K562 (cell line): ENCODE results near the gene UBE2H. TPM values are rescaled to one million over a fixed set of nuclear protein-coding genes. Genes with fewer than 3 reads are reported as not detected.

Source experiments
- ARID3A ChIP-seq: IDR thresholded peaks from 2 replicates; pipeline ENCODE4 v1.6.1; 2012; ENCODE audit warnings: low read depth, low read length, improper control_type of control experiment, borderline replicate concordance
- ASH1L ChIP-seq: fragments of 450-650 bp; IDR thresholded peaks from 2 replicates; pipeline ENCODE4 v1.6.1; 2018; ENCODE audit warnings: borderline replicate concordance, mild to moderate bottlenecking, low read depth; ENCODE audit not compliant: partially characterized antibody
- C11orf30 ChIP-seq: fragments of 450-650 bp; IDR thresholded peaks from 2 replicates; pipeline ENCODE4 v1.6.1; 2016; ENCODE audit warnings: low read depth, mild to moderate bottlenecking
- CREM ChIP-seq: IDR thresholded peaks from 2 replicates; pipeline ENCODE4 v1.6.1; 2014; ENCODE audit warnings: antibody characterized with exemption, low read depth
- DACH1 ChIP-seq: fragments of 450-650 bp; IDR thresholded peaks from 2 replicates; pipeline ENCODE4 v1.6.1; 2018; ENCODE audit not compliant: partially characterized antibody
- E2F5 ChIP-seq: sonication (generic); formaldehyde crosslinking; IDR thresholded peaks from 2 replicates; pipeline ENCODE4 v1.8.0; 2022; ENCODE audit warnings: mild to moderate bottlenecking, missing genetic modification reagents
- HMGN3 ChIP-seq: IDR thresholded peaks from 2 replicates; pipeline ENCODE4 v1.6.1; 2011; ENCODE audit warnings: borderline replicate concordance, low read depth, mild to moderate bottlenecking, mixed read lengths, low read length; ENCODE audit not compliant: insufficient read length; ENCODE audit errors: extremely low read depth
- HNRNPH1 ChIP-seq: fragments of 200-400 bp; formaldehyde crosslinking; optimal IDR thresholded peaks from 2 replicates; pipeline ENCODE3; 2017; ENCODE audit warnings: low read depth, mild to moderate bottlenecking, low read length, moderate library complexity
- HOXB6 ChIP-seq: fragments of 250-450 bp; sonication (Bioruptor Pico); IDR thresholded peaks from 2 replicates; pipeline ENCODE4 v1.5.1; 2022; ENCODE audit warnings: mild to moderate bottlenecking, borderline replicate concordance
- KDM2B ChIP-seq: fragments of 250-450 bp; sonication (Bioruptor Pico); IDR thresholded peaks from 2 replicates; pipeline ENCODE4 v1.8.0; 2021; ENCODE audit warnings: mild to moderate bottlenecking, moderate library complexity
- KLF10 ChIP-seq: fragments of 250-450 bp; sonication (Bioruptor Pico); IDR thresholded peaks from 2 replicates; pipeline ENCODE4 v1.6.1; 2021; ENCODE audit warnings: matching md5 sums
- NFE2L1 ChIP-seq: fragments of 450-650 bp; IDR thresholded peaks from 2 replicates; pipeline ENCODE4 v1.6.1; 2016; ENCODE audit warnings: missing genetic modification characterization, low read depth, mild to moderate bottlenecking, missing compliant biosample characterization, moderate library complexity, borderline replicate concordance
- SAP30 ChIP-seq: fragments of 200-600 bp; sonication (generic); IDR thresholded peaks from 2 replicates; pipeline ENCODE4 v1.6.1; 2012; ENCODE audit warnings: borderline replicate concordance, low read depth, mild to moderate bottlenecking, moderate library complexity, low read length, control low read depth, inconsistent platforms; ENCODE audit not compliant: insufficient read depth, poor library complexity, severe bottlenecking
- SMARCA5 ChIP-seq: fragments of 450-650 bp; IDR thresholded peaks from 2 replicates; pipeline ENCODE4 v1.6.1; 2016
- SNIP1 ChIP-seq: fragments of 450-650 bp; IDR thresholded peaks from 2 replicates; pipeline ENCODE4 v1.7.1; 2017; ENCODE audit warnings: low read depth, mild to moderate bottlenecking
- SPI1 ChIP-seq: IDR thresholded peaks from 2 replicates; pipeline ENCODE4 v1.6.1; 2011; ENCODE audit warnings: low read depth, low read length, control low read depth, borderline replicate concordance
- STAT5B ChIP-seq: fragments of 250-450 bp; sonication (Bioruptor Pico); IDR thresholded peaks from 2 replicates; pipeline ENCODE4 v1.8.0; 2021; ENCODE audit warnings: mild to moderate bottlenecking, inconsistent platforms
- TBL1XR1 ChIP-seq, 2 experiments: IDR thresholded peaks; 2 replicates each; pipeline ENCODE4 v1.6.1; 2012; ENCODE audit warnings: improper control_type of control experiment in 2 of 2, low read length in 2 of 2, mild to moderate bottlenecking in 1 of 2
- TEAD1 ChIP-seq, 2 experiments: fragments of 450-650 bp in 1 of 2; sonication (generic) in 1 of 2; formaldehyde crosslinking; IDR thresholded peaks; 2 replicates each; pipeline versions ENCODE4 v1.4.0 to v1.8.0; 2020 to 2022; ENCODE audit warnings: mild to moderate bottlenecking in 2 of 2, missing genetic modification reagents in 1 of 2
- ZC3H4 ChIP-seq: sonication (generic); formaldehyde crosslinking; IDR thresholded peaks from 2 replicates; pipeline ENCODE4 v1.9.0; 2021; ENCODE audit warnings: missing genetic modification reagents, borderline replicate concordance
- ZEB2 ChIP-seq: fragments of 450-650 bp; IDR thresholded peaks from 2 replicates; pipeline ENCODE4 v1.6.1; 2016
- ZNF583 ChIP-seq: fragments of 250-450 bp; sonication (Bioruptor Pico); IDR thresholded peaks from 2 replicates; pipeline ENCODE4 v1.4.0; 2020
- ZNF668 ChIP-seq: fragments of 250-450 bp; sonication (Bioruptor Pico); IDR thresholded peaks from 2 replicates; pipeline ENCODE4 v1.8.0; 2022; ENCODE audit warnings: mild to moderate bottlenecking, inconsistent platforms
- ZNF695 ChIP-seq: fragments of 450-650 bp; formaldehyde crosslinking; IDR thresholded peaks from 2 replicates; pipeline ENCODE4 v1.4.0; 2020; ENCODE audit warnings: mild to moderate bottlenecking, moderate library complexity
- polyA plus RNA-seq, 8 experiments: library from polyadenylated mRNA; depleted of rRNA in 4 of 8; stranded (reverse) in 5 of 8; unstranded in 3 of 8; fragments of >200 nt; fragmentation: Nextera tagmentation in 2 of 8; fragmentation: Illumina TruSeq in 1 of 8; extraction: Ambion mirVana in 2 of 8; extraction: Trizol in 1 of 8; gene quantifications; 2 replicates each; pipeline versions ENCODE4 v1.2.1 to v1.2.3, GENCODE V29; 2011 to 2014; ENCODE audit warnings: inconsistent platforms in 1 of 8, missing spikeins in 1 of 8
- total RNA-seq, 7 experiments: library from RNA; depleted of rRNA in 6 of 7; stranded (reverse); fragments of >200 nt in 6 of 7; fragmentation: Illumina TruSeq in 2 of 7; extraction: Trizol in 2 of 7; gene quantifications; 2 replicates each; pipeline versions ENCODE4 v1.2.1 to v1.2.3, GENCODE V29; 2011 to 2021; ENCODE audit warnings: low replicate concordance in 1 of 7
- TF ChIP-seq, protein P1 (sequence below): IDR thresholded peaks from 2 replicates; pipeline ENCODE4 v1.6.1; 2011; ENCODE audit not compliant: insufficient read length; ENCODE audit errors: extremely low read depth

Gene UBE2H
- total and polyA plus RNA-seq, 9 of the 15 experiments (the other 6 are each of a cell fraction or from before 2014, with no cell fraction given): 6.3 to 33.0 (median 13.3) TPM

GRCh38 chr7:129958643-129959470, 6.1 kb upstream of the UBE2H start (continued):
- TF ChIP-seq KLF10 (CRISPR knock-in tag): no peak
- TF ChIP-seq DACH1: peak; percentile 100
- no peak for TF ChIP-seq NFE2L1 (tag)
- peak; percentile 98 for TF ChIP-seq SMARCA5
- TF ChIP-seq, protein P1, sequence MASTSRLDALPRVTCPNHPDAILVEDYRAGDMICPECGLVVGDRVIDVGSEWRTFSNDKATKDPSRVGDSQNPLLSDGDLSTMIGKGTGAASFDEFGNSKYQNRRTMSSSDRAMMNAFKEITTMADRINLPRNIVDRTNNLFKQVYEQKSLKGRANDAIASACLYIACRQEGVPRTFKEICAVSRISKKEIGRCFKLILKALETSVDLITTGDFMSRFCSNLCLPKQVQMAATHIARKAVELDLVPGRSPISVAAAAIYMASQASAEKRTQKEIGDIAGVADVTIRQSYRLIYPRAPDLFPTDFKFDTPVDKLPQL: no peak
- peak; percentile 97 for TF ChIP-seq HMGN3
- peak; percentile 98 to 99 for TF ChIP-seq TBL1XR1 (IDR thresholded peaks at IDR 0.05; ENCODE audit: low read length in 2 of 2)
- TF ChIP-seq ZC3H4 (CRISPR knock-in tag): peak; percentile 68; the same call in 1 of the 2 replicates
- peak; percentile 49; the same call in 1 of the 2 replicates for TF ChIP-seq KDM2B (CRISPR knock-in tag)
- TF ChIP-seq ZNF695: no peak
- TF ChIP-seq CREM: peak; percentile 95
- TF ChIP-seq ARID3A: peak; percentile 87
- TF ChIP-seq ZEB2: peak; percentile 92
- no peak for TF ChIP-seq SNIP1
- TF ChIP-seq HNRNPH1: no peak
- no peak for TF ChIP-seq STAT5B
- TF ChIP-seq ZNF668 (CRISPR knock-in tag): peak; percentile 90; the same call in 1 of the 2 replicates
- no peak for TF ChIP-seq ASH1L
- no peak for TF ChIP-seq SAP30
- no peak for TF ChIP-seq HOXB6
- peak; percentile 94; the same call in 1 of the 2 replicates for TF ChIP-seq E2F5
- peak; percentile 1; the same call in 1 of the 2 replicates for TF ChIP-seq SPI1
- TF ChIP-seq C11orf30: peak; percentile 24; the same call in 1 of the 2 replicates
- TF ChIP-seq ZNF583 (CRISPR knock-in tag): peak; percentile 74; the same call in 1 of the 2 replicates
- peak; percentile 96 to 97 for TF ChIP-seq TEAD1 (CRISPR knock-in tag; IDR thresholded peaks at IDR 0.05)
